ENCODE data around the gene PROKR1.
"Not testable (repeated sequence)": the region's sequence is repeated elsewhere in the genome, so short reads cannot be mapped to it uniquely, and the experiment has no call there.

The PROKR1 gene

DNA sequence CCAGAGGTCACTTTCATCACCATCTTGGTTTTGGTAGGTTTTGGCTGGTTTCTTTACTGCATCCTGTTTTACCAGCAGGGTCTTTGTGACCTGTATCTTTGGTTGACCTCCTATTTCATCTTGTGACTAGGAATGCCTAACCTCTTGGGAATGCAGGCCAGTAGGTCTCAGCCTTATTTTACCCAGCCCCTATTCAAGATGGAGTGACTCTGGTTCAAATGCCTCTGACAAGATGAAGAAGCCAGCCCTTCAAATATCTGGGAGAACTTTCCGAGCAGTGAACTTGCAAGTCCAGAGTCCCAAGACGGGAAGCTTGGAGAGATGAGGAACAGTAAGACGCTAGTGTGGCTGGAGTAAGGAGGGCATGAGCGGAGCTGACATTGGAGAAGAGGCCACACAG is 28.6 kb downstream of the PROKR1 start:
- no peaks in the 10 kb centered on the region for H3K27me3 Mint-ChIP-seq
- ATAC-seq (ENCODE audit: low read depth): no peak
- DNase-seq (ENCODE audit: low spot score in 2 of 2): no peak
- H3K9me3 Mint-ChIP-seq: peaks cover 3% of the 10 kb centered on the region
- no peaks in the 10 kb centered on the region for H3K36me3 Mint-ChIP-seq
- no peak overlapping the region for H3K4me3 Mint-ChIP-seq
- no peak overlapping the region for H3K27ac Mint-ChIP-seq
- H3K4me1 Mint-ChIP-seq: peaks cover 4% of the 10 kb centered on the region

DNA sequence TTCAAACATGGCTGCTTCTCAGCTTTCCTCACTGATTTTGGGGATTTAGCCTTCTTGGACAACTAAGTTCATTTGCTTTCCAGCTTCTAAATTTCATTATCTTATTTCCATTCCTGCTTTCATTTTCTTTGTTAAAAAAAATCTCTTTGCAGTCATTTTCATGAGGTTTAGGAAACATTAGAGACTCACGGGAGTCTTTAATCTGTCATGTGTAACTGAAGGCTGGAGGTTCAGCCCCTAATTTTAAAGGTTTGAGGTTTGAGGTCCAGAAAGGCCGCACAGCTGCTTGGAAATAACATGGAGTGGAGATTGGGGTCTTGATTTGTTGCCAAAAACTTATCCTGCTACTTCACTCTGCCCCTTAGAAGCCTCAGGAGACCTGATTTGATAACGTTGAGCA is 30.3 kb downstream of the PROKR1 start:
- no peak overlapping the region for H3K27ac Mint-ChIP-seq
- H3K4me3 Mint-ChIP-seq: no peak overlapping the region
- H3K36me3 Mint-ChIP-seq: no peaks in the 10 kb centered on the region
- DNase-seq (ENCODE audit: low spot score in 2 of 2) (no peak), ATAC-seq (ENCODE audit: low read depth) (no peak)
- H3K9me3 Mint-ChIP-seq: peaks cover 3% of the 10 kb centered on the region
- peaks cover 4% of the 10 kb centered on the region for H3K4me1 Mint-ChIP-seq
- H3K27me3 Mint-ChIP-seq: no peaks in the 10 kb centered on the region

DNA sequence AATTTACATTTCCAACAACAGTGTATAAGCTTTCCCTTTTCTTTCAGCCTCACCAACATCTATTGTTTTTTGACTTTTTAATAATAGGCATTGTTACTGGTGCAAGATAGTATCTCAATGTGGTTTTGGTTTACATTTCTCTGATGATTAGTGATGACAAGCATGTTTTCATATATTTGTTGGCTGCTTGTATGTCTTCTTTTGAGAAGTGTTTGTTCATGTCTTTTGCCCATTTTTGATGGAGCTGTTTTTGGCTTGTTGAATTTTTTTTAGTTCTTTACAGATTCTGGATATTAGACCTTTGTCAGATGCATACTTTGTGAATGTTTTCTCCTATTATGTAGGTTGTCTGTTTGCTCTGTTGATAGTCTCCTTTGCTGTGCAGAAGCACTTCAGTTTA is 32.1 kb downstream of the PROKR1 start:
- no peak for ATAC-seq (ENCODE audit: low read depth)
- Mint-ChIP-seq H3K36me3 (no peaks in the 10 kb centered on the region), H3K4me1 (peaks cover 4% of the 10 kb centered on the region), H3K4me3 (no peak overlapping the region), H3K9me3 (peaks cover 3% of the 10 kb centered on the region), H3K27ac (no peak overlapping the region), H3K27me3 (no peaks in the 10 kb centered on the region)
- no peak for DNase-seq (ENCODE audit: low spot score in 2 of 2)

DNA sequence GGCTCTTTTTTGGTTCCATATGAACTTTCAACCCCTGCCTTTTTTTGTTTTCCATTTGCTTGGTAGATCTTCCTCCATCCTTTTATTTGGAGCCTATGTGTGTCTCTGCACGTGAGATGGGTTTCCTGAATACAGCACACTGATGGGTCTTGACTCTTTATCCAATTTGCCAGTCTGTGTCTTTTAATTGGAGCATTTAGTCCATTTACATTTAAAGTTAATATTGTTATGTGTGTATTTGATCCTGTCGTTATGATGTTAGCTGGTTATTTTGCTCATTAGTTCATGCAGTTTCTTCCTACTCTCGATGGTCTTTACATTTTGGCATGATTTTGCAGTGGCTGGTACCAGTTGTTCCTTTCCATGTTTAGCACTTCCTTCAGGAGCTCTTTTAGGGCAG is 34.5 kb downstream of the PROKR1 start:
- not testable (repeated sequence) for H3K36me3 Mint-ChIP-seq; H3K27ac Mint-ChIP-seq; DNase-seq (ENCODE audit: low spot score in 2 of 2); H3K4me1 Mint-ChIP-seq; H3K4me3 Mint-ChIP-seq; H3K27me3 Mint-ChIP-seq; H3K9me3 Mint-ChIP-seq; ATAC-seq (ENCODE audit: low read depth)

DNA sequence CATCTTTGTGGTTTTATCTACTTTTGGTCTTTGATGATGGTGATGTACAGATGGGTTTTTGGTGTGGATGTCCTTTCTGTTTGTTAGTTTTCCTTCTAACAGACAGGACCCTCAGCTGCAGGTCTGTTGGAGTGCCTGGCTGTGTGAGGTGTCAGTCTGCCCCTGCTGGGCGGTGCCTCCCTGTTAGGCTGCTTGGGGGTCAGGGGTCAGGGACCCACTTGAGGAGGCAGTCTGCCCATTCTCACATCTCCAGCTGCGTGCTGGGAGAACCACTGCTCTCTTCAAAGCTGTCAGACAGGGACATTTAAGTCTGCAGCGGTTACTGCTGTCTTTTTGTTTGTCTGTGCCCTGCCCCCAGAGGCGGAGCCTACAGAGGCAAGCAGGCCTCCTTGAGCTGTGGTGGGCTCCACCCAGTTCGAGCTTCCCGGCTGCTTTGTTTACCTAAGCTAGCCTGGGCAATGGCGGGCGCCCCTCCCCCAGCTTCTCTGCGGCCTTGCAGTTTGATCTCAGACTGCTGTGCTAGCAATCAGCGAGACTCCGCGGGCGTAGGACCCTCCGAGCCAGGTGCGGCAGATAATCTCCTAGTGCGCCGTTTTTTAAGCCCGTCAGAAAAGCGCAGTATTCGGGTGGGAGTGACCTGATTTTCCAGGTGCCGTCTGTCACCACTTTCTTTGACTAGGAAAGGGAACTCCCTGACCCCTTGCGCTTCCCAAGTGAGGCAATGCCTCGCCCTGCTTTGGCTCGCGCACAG is 36.0 kb downstream of the PROKR1 start:
- H3K4me1 Mint-ChIP-seq; DNase-seq (ENCODE audit: low spot score in 2 of 2); H3K9me3 Mint-ChIP-seq; H3K27me3 Mint-ChIP-seq; H3K36me3 Mint-ChIP-seq; ATAC-seq (ENCODE audit: low read depth); H3K27ac Mint-ChIP-seq: not testable (repeated sequence)
- peak overlapping the region; percentile 74 for H3K4me3 Mint-ChIP-seq

DNA sequence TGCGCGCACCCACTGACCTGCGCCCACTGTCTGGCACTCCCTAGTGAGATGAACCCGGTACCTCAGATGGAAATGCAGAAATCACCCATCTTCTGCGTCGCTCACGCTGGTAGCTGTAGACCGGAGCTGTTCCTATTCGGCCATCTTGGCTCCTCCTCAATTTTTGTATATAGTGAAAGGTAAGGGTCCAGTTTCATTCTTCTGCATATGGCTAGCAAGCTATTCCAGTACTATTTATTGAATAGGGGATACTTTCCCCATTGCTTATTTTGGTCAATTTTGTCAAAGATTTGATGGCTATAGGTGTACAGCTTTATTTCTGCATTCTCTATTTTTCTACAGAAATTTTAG is 36.5 kb downstream of the PROKR1 start:
- peak overlapping the region; percentile 74 for H3K4me3 Mint-ChIP-seq
- not testable (repeated sequence) for H3K36me3 Mint-ChIP-seq; ATAC-seq (ENCODE audit: low read depth); H3K4me1 Mint-ChIP-seq; H3K9me3 Mint-ChIP-seq; H3K27ac Mint-ChIP-seq; H3K27me3 Mint-ChIP-seq; DNase-seq (ENCODE audit: low spot score in 2 of 2)

DNA sequence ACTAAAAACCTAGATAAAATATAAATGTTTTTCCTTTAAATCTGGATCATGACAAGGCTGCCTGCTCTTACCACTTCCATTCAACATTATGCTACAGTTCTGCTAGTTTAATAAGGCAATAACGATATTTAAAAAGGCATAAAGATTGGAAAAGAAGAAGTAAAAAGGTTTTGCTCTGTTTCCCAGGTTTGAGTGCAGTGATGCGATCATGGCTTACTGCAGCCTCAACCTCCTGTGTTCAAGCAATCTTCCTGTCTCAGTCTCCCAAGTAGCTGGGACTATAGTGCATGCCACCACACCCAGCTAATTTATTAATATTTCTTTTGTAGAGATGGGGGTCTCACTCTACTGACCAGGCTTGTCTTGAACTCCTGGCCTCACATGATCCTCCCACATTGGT is 40.8 kb downstream of the PROKR1 start:
- Mint-ChIP-seq H3K9me3 (no peaks in the 10 kb centered on the region), H3K4me3 (no peak overlapping the region), H3K36me3 (peaks cover 4% of the 10 kb centered on the region), H3K27ac (no peak overlapping the region), H3K4me1 (peaks cover 6% of the 10 kb centered on the region), H3K27me3 (no peaks in the 10 kb centered on the region)
- peak; percentile 62 for ATAC-seq (ENCODE audit: low read depth)
- DNase-seq (ENCODE audit: low spot score in 2 of 2): no peak

DNA sequence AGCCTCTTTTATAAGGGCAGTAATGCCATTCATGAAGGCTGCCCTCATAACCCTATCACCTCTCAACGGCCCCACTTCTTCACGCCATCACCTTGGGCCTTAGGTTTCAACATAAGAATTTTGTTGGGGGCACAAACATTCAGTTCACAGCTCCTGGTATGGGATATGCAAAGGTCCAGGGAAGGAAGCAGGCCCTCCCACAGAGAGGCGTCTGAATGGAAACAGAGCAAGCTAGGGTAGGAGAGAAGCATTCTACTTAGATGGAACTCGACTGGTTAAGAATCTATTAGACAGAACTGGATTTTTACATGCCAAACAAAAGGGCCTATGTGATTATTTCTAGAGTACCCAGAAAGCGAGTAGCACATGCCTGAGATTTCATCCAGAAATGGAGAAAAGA is 42.8 kb downstream of the PROKR1 start:
- H3K9me3 Mint-ChIP-seq: no peaks in the 10 kb centered on the region
- ATAC-seq (ENCODE audit: low read depth): no peak
- H3K27me3 Mint-ChIP-seq: no peaks in the 10 kb centered on the region
- peaks cover 21% of the 10 kb centered on the region for H3K4me1 Mint-ChIP-seq
- H3K36me3 Mint-ChIP-seq: peaks cover 1% of the 10 kb centered on the region
- no peak overlapping the region for H3K4me3 Mint-ChIP-seq
- no peak overlapping the region for H3K27ac Mint-ChIP-seq
- no peak for DNase-seq (ENCODE audit: low spot score in 2 of 2)

DNA sequence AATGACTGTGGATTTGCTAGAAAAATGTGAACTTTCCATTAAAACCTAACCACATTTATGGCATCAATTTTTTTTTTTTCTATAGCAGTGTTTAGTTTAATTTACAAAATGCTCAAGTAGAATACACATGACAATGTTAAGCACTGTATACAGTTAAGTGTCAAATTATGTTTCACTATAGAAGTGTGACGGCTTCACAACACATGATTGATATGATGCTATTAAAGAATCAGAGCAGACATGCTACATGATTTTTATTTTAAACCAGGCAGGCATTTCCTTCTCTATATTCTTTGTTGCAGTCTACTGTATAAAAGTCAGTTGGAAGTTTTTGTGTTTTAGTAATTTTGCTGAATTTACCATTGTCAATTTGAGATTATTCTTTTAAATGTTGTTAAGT is 43.6 kb downstream of the PROKR1 start:
- H3K36me3 Mint-ChIP-seq: no peaks in the 10 kb centered on the region
- ATAC-seq (ENCODE audit: low read depth) (no peak), DNase-seq (ENCODE audit: low spot score in 2 of 2) (no peak)
- no peak overlapping the region for H3K4me3 Mint-ChIP-seq
- H3K9me3 Mint-ChIP-seq: no peaks in the 10 kb centered on the region
- no peak overlapping the region for H3K27ac Mint-ChIP-seq
- peaks cover 25% of the 10 kb centered on the region for H3K4me1 Mint-ChIP-seq
- H3K27me3 Mint-ChIP-seq: no peaks in the 10 kb centered on the region

DNA sequence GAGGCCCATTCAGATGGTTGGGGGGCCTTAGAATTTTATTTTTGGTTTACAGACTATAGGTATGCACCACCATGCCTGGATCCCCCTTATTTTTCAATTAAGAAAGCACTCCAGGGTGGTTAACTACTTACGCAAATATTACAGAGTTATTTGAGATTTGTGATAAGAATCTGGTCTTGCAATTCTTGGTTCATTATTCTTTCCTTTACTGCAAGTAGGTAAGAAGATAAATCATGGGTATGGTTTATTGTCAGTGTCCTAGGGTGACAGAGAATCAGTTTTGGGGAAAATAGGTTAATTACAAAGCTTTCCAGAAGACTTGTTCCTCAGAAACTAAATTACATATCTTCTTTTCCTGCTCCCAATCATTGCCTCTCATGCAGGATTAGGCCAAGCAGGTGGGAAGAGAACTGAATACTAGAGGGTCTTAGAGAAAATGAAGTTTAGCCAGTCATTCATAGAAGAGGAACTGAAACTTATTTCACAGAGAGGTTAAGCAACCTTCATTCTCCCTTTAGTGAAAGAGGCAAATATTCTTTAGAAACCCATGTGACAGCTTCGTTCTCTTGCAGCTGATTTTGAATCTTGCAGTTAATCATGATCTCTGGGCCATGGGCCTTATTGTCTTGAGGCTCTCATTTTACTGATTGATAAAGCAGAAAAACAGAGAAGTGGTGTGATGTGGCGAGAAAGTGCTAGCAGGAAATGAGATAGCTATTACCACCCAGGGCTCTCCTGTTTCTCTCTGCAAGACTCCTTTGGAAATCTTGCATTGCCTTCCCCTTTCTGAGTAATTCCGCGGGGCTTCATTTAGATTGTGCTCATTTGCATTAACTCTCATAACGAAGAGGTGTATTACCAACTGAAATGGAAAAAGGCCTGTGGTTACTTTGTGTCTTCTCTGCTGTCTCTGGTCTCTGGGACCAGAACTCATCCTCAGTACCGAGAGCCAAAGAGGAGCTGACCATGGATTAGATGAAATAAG is 46.5 kb downstream of the PROKR1 start:
- H3K4me1 Mint-ChIP-seq: peaks cover 33% of the 10 kb centered on the region
- H3K36me3 Mint-ChIP-seq: no peaks in the 10 kb centered on the region
- peak overlapping the region; percentile 43 for H3K4me3 Mint-ChIP-seq
- H3K27ac Mint-ChIP-seq: peak overlapping the region; percentile 52
- H3K9me3 Mint-ChIP-seq: no peaks in the 10 kb centered on the region
- ATAC-seq (ENCODE audit: low read depth): peak; percentile 93
- DNase-seq (ENCODE audit: low spot score in 2 of 2): peak in 1 of 2 donors; percentile 48
- H3K27me3 Mint-ChIP-seq: no peaks in the 10 kb centered on the region

DNA sequence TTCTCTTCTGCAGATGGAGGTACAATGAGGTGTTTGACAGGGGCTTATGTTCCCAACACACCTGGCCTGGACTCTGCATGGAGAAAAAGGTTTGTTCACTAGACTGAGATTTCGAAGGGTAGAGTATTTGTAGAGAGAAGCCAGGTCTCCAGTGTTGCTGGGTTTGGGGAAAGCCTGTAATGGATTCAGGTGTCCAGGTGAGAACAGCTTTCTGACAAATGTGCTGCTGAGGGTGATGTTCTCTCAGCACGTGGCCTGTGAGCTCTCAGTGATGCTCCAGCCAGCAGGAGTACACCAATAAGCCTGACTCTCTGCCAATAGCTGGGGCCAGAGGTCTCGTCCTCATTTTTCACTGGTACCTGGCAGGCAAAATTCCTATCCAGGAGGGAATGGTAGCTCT is 47.5 kb downstream of the PROKR1 start:
- no peaks in the 10 kb centered on the region for H3K36me3 Mint-ChIP-seq
- ATAC-seq (ENCODE audit: low read depth) (no peak), DNase-seq (ENCODE audit: low spot score in 2 of 2) (no peak)
- peak overlapping the region; percentile 52 for H3K27ac Mint-ChIP-seq
- no peaks in the 10 kb centered on the region for H3K9me3 Mint-ChIP-seq
- no peaks in the 10 kb centered on the region for H3K27me3 Mint-ChIP-seq
- peak overlapping the region; percentile 43 for H3K4me3 Mint-ChIP-seq
- peaks cover 33% of the 10 kb centered on the region for H3K4me1 Mint-ChIP-seq

DNA sequence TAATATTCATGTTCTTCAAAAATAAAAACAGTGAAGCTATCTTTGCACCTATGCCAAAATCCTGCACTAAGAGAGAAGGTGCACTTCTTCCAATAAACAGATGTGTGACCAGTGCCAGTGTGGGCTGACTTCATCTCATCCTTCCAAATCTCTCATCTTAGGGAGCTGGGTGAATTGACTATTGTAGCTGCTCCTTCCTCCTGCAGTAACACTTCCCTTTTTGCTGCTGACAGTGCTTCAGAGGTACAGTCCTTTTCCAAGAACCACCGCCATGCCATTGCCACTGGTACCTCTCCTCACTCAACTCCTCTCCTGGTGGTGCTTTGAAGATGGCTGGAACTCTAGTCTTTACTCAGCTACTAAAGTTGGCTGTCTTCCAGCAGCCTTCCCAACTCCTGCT is 49.1 kb downstream of the PROKR1 start:
- peak overlapping the region; percentile 68 for H3K27ac Mint-ChIP-seq
- no peaks in the 10 kb centered on the region for H3K27me3 Mint-ChIP-seq
- no peaks in the 10 kb centered on the region for H3K9me3 Mint-ChIP-seq
- no peaks in the 10 kb centered on the region for H3K36me3 Mint-ChIP-seq
- no peak overlapping the region for H3K4me3 Mint-ChIP-seq
- DNase-seq (ENCODE audit: low spot score in 2 of 2): no peak
- H3K4me1 Mint-ChIP-seq: peaks cover 33% of the 10 kb centered on the region
- no peak for ATAC-seq (ENCODE audit: low read depth)

DNA sequence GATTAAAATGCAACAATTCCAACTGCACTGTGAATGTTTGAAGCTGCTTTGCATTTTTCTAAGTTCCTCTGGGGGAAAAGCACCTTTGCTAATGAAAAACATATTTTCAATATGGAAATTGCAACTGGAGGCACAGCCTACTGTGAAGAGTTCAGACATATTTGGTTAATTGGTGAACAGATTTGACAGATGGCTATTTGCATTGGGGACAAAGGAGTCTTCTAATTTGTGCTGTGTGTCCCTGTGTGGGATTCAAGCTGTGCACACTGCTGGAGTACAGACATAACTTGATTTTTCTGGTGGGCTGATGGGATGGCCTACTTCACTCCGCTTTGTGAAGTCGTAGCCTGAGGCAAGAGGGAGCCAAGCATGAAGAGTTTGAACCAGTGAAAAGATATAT is 50.6 kb downstream of the PROKR1 start:
- H3K27ac Mint-ChIP-seq: no peak overlapping the region
- no peaks in the 10 kb centered on the region for H3K9me3 Mint-ChIP-seq
- no peak overlapping the region for H3K4me3 Mint-ChIP-seq

DNA sequence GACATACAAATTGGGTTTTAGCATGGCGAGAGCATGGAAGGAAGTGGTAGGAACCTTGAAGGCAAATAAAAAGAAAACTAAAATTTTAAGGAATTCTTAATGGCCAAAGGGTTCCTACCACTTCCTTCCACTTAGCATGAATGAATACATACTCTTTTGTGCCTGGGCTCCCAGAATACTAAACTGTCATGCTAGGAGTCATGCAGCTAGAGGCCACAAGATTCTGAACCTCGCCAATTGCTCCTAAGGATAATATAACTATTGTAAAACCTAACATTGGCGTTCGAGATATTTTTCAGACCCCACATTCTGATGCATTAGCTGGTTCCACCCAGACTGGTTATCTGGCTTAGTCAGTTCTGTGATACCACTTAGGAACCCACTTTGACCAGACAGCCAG is 52.6 kb downstream of the PROKR1 start:
- Mint-ChIP-seq H3K27ac (no peak overlapping the region), H3K4me1 (peaks cover 15% of the 10 kb centered on the region), H3K9me3 (peaks cover 2% of the 10 kb centered on the region), H3K4me3 (no peak overlapping the region), H3K36me3 (no peaks in the 10 kb centered on the region), H3K27me3 (no peaks in the 10 kb centered on the region)
- ATAC-seq (ENCODE audit: low read depth) (no peak), DNase-seq (ENCODE audit: low spot score in 2 of 2) (no peak)

More for the DNA sequence above, 50.6 kb downstream of the PROKR1 start:
- Mint-ChIP-seq H3K36me3 (no peaks in the 10 kb centered on the region), H3K4me1 (peaks cover 31% of the 10 kb centered on the region), H3K27me3 (no peaks in the 10 kb centered on the region)
- no peak for DNase-seq (ENCODE audit: low spot score in 2 of 2)
- ATAC-seq (ENCODE audit: low read depth): no peak

Measured in memory B cell (primary cell).